ENCODE results near the gene SFRP5. TPM values are rescaled to one million over a fixed set of nuclear protein-coding genes. Genes with fewer than 3 reads are reported as not detected.

The SFRP5 gene
- total and polyA plus RNA-seq, 10 of the 15 experiments (the other 5 are each of a cell fraction or from before 2014, with no cell fraction given), result not detected

DNA sequence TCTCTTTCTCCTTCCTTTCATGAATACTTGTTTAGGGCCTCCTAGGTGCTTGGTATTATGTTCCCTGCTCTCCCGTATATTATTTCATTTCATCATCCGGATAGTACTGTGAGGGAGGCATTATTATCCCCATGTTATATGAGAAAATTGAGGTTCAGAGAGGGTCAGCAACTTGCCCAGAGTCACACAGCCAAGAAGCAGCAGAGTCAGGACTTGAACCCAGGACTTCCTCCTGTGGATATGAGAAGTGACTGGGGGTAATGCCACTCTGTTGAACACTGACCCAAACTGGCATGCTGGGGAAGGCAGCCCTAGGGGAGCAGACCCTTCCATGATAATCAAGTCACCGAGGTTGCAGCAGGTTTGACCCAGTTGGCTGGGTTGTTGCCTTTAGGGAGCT is 8.2 kb upstream of the SFRP5 start (continued):
- no peak for TF ChIP-seq ZNF217 (IDR thresholded peaks at IDR 0.05)
- no peak for TF ChIP-seq DPF2 (IDR thresholded peaks at IDR 0.05)
- no peak for TF ChIP-seq BMI1 (IDR thresholded peaks at IDR 0.05; ENCODE audit: borderline replicate concordance)
- no peak for TF ChIP-seq NFYB (IDR thresholded peaks at IDR 0.05; ENCODE audit: insufficient read depth, low read depth, low read length)
- TF ChIP-seq GATAD2B (conservative IDR thresholded peaks at IDR 0.05; ENCODE audit: low read depth), result no peak
- TF ChIP-seq RAD51 (IDR thresholded peaks at IDR 0.05), result no peak
- no peak for TF ChIP-seq ZNF622 (IDR thresholded peaks at IDR 0.05)
- no peak for TF ChIP-seq CHD2 (IDR thresholded peaks at IDR 0.05; ENCODE audit: borderline replicate concordance, low read depth, low read length)
- no peak for TF ChIP-seq KLF5 (IDR thresholded peaks at IDR 0.05; ENCODE audit: partially characterized antibody)

DNA sequence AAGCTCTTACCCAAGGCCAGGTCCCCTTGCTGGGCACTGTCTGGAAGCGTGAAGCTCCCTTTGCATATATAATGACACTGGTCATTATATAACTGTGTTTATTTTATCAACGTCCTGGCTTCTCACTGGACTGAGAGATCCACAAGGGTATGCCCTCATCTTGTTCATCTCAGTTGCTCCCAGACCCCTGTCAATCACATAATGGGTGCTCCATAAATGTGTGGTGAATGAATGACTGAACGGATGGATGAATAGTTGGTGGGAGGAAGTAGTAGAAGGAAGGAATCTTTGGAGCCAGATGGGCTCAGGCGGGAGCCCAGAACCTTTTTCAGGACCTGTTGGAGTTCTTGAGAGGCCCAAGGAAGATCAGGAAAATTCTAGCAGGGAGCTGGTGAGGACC is 7.7 kb upstream of the SFRP5 start:
- POLR2A ChIA-PET, result no interaction called here

More for the DNA sequence above, 7.7 kb upstream of the SFRP5 start:
- ChIA-PET SMC1A (ENCODE audit: uncharacterized antibody, unreplicated experiment) (no interaction called here), RAD21 (ENCODE audit: unreplicated experiment) (no interaction called here), CTCF (no interaction called here)
- no TSS peak for BruUV-seq (replicated peaks)
- H2AFZ ChIP-seq (ENCODE audit: control insufficient read depth, low read depth, low read length), result no peak overlapping the region
- H3K4me2 ChIP-seq (ENCODE audit: control insufficient read depth, insufficient read depth), result no peak overlapping the region
- DNase-seq (ENCODE audit: low read depth, low spot score), result no peak
- in situ Hi-C loops (cut with MboI), result no loop called here
- H3K9me3 ChIP-seq (replicated peaks; ENCODE audit: control insufficient read depth, insufficient read depth, low read length), result no peaks in the 10 kb centered on the region
- no peaks in the 10 kb centered on the region for H3K79me2 ChIP-seq (ENCODE audit: control insufficient read depth, insufficient read depth, low read length)
- H3K4me3 ChIP-seq, result no peak overlapping the region
- no peak for FAIRE-seq
- no peaks in the 10 kb centered on the region for H3K4me1 ChIP-seq (ENCODE audit: control insufficient read depth, insufficient read depth, low read length)
- intact Hi-C loops (cut with micrococcal nuclease; ENCODE audit: unreplicated experiment), result no loop called here
- no peaks in the 10 kb centered on the region for H4K20me1 ChIP-seq (ENCODE audit: control insufficient read depth, insufficient read depth)
- no peaks in the 10 kb centered on the region for H3K36me3 ChIP-seq (ENCODE audit: control insufficient read depth in 2 of 2, insufficient read depth in 2 of 2, low read length in 1 of 2)
- no peaks in the 10 kb centered on the region for H3K27me3 ChIP-seq (replicated peaks in 1 of 2; ENCODE audit: control insufficient read depth in 2 of 2, insufficient read depth in 2 of 2, low read length in 1 of 2)
- no peak for ATAC-seq
- no peak overlapping the region for H3K9ac ChIP-seq (ENCODE audit: control insufficient read depth, insufficient read depth, low read length)
- 13% methylated on average over 4 of the region's 4 CpGs for WGBS (ENCODE audit: insufficient coverage, insufficient replicate concordance, low lambda C conversion rate, missing lambda C conversion rate)
- TF ChIP-seq RAD21 (IDR thresholded peaks at IDR 0.05; ENCODE audit: insufficient read depth, low read depth, low read length) (no peak), NFYB (IDR thresholded peaks at IDR 0.05; ENCODE audit: insufficient read depth, low read depth, low read length) (no peak), TCF7 (IDR thresholded peaks at IDR 0.05; ENCODE audit: borderline replicate concordance) (no peak), FOXM1 (IDR thresholded peaks at IDR 0.05; ENCODE audit: low read depth, low read length) (no peak), RB1 (IDR thresholded peaks at IDR 0.05; ENCODE audit: borderline replicate concordance) (no peak), YBX1 (IDR thresholded peaks at IDR 0.05) (no peak), BCL11A (IDR thresholded peaks at IDR 0.05; ENCODE audit: low read depth, low read length) (no peak), YY1 (IDR thresholded peaks at IDR 0.05; ENCODE audit: low read depth, low read length) (no peak), IRF4 (IDR thresholded peaks at IDR 0.05; ENCODE audit: low read depth, low read length) (no peak), SMAD5 (IDR thresholded peaks at IDR 0.05; ENCODE audit: low read depth) (no peak)
- TF ChIP-seq, protein P1, sequence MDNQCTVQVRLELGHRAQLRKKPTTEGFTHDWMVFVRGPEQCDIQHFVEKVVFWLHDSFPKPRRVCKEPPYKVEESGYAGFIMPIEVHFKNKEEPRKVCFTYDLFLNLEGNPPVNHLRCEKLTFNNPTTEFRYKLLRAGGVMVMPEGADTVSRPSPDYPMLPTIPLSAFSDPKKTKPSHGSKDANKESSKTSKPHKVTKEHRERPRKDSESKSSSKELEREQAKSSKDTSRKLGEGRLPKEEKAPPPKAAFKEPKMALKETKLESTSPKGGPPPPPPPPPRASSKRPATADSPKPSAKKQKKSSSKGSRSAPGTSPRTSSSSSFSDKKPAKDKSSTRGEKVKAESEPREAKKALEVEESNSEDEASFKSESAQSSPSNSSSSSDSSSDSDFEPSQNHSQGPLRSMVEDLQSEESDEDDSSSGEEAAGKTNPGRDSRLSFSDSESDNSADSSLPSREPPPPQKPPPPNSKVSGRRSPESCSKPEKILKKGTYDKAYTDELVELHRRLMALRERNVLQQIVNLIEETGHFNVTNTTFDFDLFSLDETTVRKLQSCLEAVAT (IDR thresholded peaks at IDR 0.05), result no peak
- TF ChIP-seq, protein P2, sequence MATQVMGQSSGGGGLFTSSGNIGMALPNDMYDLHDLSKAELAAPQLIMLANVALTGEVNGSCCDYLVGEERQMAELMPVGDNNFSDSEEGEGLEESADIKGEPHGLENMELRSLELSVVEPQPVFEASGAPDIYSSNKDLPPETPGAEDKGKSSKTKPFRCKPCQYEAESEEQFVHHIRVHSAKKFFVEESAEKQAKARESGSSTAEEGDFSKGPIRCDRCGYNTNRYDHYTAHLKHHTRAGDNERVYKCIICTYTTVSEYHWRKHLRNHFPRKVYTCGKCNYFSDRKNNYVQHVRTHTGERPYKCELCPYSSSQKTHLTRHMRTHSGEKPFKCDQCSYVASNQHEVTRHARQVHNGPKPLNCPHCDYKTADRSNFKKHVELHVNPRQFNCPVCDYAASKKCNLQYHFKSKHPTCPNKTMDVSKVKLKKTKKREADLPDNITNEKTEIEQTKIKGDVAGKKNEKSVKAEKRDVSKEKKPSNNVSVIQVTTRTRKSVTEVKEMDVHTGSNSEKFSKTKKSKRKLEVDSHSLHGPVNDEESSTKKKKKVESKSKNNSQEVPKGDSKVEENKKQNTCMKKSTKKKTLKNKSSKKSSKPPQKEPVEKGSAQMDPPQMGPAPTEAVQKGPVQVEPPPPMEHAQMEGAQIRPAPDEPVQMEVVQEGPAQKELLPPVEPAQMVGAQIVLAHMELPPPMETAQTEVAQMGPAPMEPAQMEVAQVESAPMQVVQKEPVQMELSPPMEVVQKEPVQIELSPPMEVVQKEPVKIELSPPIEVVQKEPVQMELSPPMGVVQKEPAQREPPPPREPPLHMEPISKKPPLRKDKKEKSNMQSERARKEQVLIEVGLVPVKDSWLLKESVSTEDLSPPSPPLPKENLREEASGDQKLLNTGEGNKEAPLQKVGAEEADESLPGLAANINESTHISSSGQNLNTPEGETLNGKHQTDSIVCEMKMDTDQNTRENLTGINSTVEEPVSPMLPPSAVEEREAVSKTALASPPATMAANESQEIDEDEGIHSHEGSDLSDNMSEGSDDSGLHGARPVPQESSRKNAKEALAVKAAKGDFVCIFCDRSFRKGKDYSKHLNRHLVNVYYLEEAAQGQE (IDR thresholded peaks at IDR 0.05; ENCODE audit: low read depth, low read length), result no peak
- no peak overlapping the region for H3K27ac ChIP-seq (ENCODE audit: control insufficient read depth, insufficient read depth)
